ENCODE measurements around the gene SNRNP200.
"Not testable (repeated sequence)": the region's sequence is repeated elsewhere in the genome, so short reads cannot be mapped to it uniquely, and the experiment has no call there.

The SNRNP200 gene

GRCh38 chr2:96274355-96275056, 30.8 kb downstream of the SNRNP200 start:
- no peak for DNase-seq (ENCODE audit: low spot score)

- DNase-seq (ENCODE audit: low spot score) = no peak
These were observed 31.6 kb downstream of the SNRNP200 start for GRCh38 chr2:96273763-96274162.

GRCh38 chr2:96271995-96272394, 33.4 kb downstream of the SNRNP200 start:
- DNase-seq (ENCODE audit: low spot score) = no peak

GRCh38 chr2:96267159-96267971, 38.0 kb downstream of the SNRNP200 start:
- DNase-seq (ENCODE audit: low spot score) = no peak

GRCh38 chr2:96265840-96266679, 39.3 kb downstream of the SNRNP200 start, which contains the start of the genes CIAO1 and TMEM127:
Gene CIAO1 (plus strand): TSS chr2:96266225. CDS start chr2:96266351, 126 bp downstream.
Gene TMEM127 (minus strand): TSS chr2:96265997. CDS start chr2:96265381, 616 bp downstream.
- peak; percentile 97 for DNase-seq (ENCODE audit: low spot score)

GRCh38 chr2:96265349-96265839, 40.0 kb downstream of the SNRNP200 start:
- no peak for DNase-seq (ENCODE audit: low spot score)

GRCh38 chr2:96264656-96265348, 40.5 kb downstream of the SNRNP200 start:
- DNase-seq (ENCODE audit: low spot score) = no peak

GRCh38 chr2:96264086-96264485, 41.3 kb downstream of the SNRNP200 start:
- DNase-seq (ENCODE audit: low spot score) = no peak

GRCh38 chr2:96262306-96262705, 43.0 kb downstream of the SNRNP200 start:
- no peak for DNase-seq (ENCODE audit: low spot score)

- no peak for DNase-seq (ENCODE audit: low spot score)
These were observed 43.9 kb downstream of the SNRNP200 start for GRCh38 chr2:96261328-96262003.

- no peak for DNase-seq (ENCODE audit: low spot score)
These were observed 44.7 kb downstream of the SNRNP200 start for GRCh38 chr2:96260387-96261260.

- DNase-seq (ENCODE audit: low spot score) = no peak
These were observed 45.8 kb downstream of the SNRNP200 start for GRCh38 chr2:96259497-96259921.

GRCh38 chr2:96258166-96259022, 47.0 kb downstream of the SNRNP200 start:
- DNase-seq (ENCODE audit: low spot score) = no peak

- DNase-seq (ENCODE audit: low spot score) = not testable (repeated sequence)
These were observed 47.6 kb downstream of the SNRNP200 start for GRCh38 chr2:96257744-96258143.

- no peak for DNase-seq (ENCODE audit: low spot score)
These were observed 48.7 kb downstream of the SNRNP200 start for GRCh38 chr2:96256611-96257113.

GRCh38 chr2:96254571-96254970, 50.8 kb downstream of the SNRNP200 start:
- no peak for DNase-seq (ENCODE audit: low spot score)

- no peak for DNase-seq (ENCODE audit: low spot score)
These were observed 52.3 kb downstream of the SNRNP200 start for GRCh38 chr2:96253006-96253405.

- DNase-seq (ENCODE audit: low spot score) = no peak
These were observed 52.8 kb downstream of the SNRNP200 start for GRCh38 chr2:96252526-96252925.

All from globus pallidus (tissue), 1 donor.